ENCODE measurements around the gene LRRC8E. TPM values are rescaled to one million over a fixed set of nuclear protein-coding genes. Genes with fewer than 3 reads are reported as not detected.
"Not testable (repeated sequence)": the region's sequence is repeated elsewhere in the genome, so short reads cannot be mapped to it uniquely, and the experiment has no call there.

The LRRC8E gene
- total RNA-seq, 1 experiment from 2014 or later, result 18.1 TPM

GRCh38 chr19:7888826-7889217 is 512 bp downstream of the LRRC8E start:
- peak; percentile 50; the same call in 1 of the 2 replicates for TF ChIP-seq ZFX (IDR thresholded peaks at IDR 0.05)
- no peak for TF ChIP-seq CEBPB (IDR thresholded peaks at IDR 0.05; ENCODE audit: low read depth)
- H2AFZ ChIP-seq (ENCODE audit: low read depth, low read length, poor library complexity, severe bottlenecking), result no peak overlapping the region

GRCh38 chr19:7893362-7894101 is 5.2 kb downstream of the LRRC8E start:
- DNase-seq (ENCODE audit: low read depth, low spot score); H3K4me3 ChIP-seq (replicated peaks in 1 of 2; ENCODE audit: low read depth in 1 of 2, low read length in 2 of 2); H3K27ac ChIP-seq (ENCODE audit: low read depth, low read length); intact Hi-C loops (cut with micrococcal nuclease); H3K27me3 ChIP-seq (ENCODE audit: insufficient read depth, low read length); H3K4me2 ChIP-seq (ENCODE audit: low read length); H3K9me2 ChIP-seq (ENCODE audit: insufficient read depth); POLR2A ChIA-PET; H2AFZ ChIP-seq (ENCODE audit: low read depth, low read length, poor library complexity, severe bottlenecking); CTCF ChIA-PET; H3K36me3 ChIP-seq (ENCODE audit: control insufficient read depth in 1 of 2, insufficient read depth in 2 of 2, low read length in 2 of 2); BruUV-seq (replicated peaks); RAD21 ChIA-PET (ENCODE audit: low non-redundant PET in 1 of 2, low total read pairs in 2 of 2, uncharacterized antibody in 2 of 2, unreplicated experiment in 2 of 2); H3K9ac ChIP-seq (ENCODE audit: low read length); ATAC-seq; H4K20me1 ChIP-seq (ENCODE audit: insufficient read depth); H3K9me3 ChIP-seq (ENCODE audit: control insufficient read depth in 1 of 2, insufficient read depth in 1 of 2, low read depth in 1 of 2, low read length in 2 of 2): not testable (repeated sequence)
- Histone ChIP-seq H3K4me1 (ENCODE audit: control insufficient read depth in 1 of 2, insufficient read depth in 2 of 2, low read length in 2 of 2) (peaks cover 0 to 13% of the 10 kb centered on the region in 2 experiments; a peak in 2 of 4 replicates), H3K79me2 (ENCODE audit: insufficient read depth, low read length) (peaks cover 42% of the 10 kb centered on the region)

More at GRCh38 chr19:7888826-7889217, 512 bp downstream of the LRRC8E start:
- H3K27me3 ChIP-seq (ENCODE audit: insufficient read depth, low read length), result no peaks in the 10 kb centered on the region
- H3K79me2 ChIP-seq (ENCODE audit: insufficient read depth, low read length), result peaks cover 37% of the 10 kb centered on the region
- TSS peak; percentile 83 for BruUV-seq (replicated peaks)
- ChIA-PET CTCF (interaction anchor here (1.8 to 4.0 kb wide), 2 partner anchors 13 to 20 kb away, joined by 4 to 14 read pairs; no protein-coding TSS in a partner anchor), POLR2A (interaction anchor here (1.0 to 3.0 kb wide), 5 partner anchors 11 to 31 kb away, joined by 3 to 10 read pairs (median 4); partner anchors contain the start of genes MAP2K7 and SNAPC2), RAD21 (ENCODE audit: low non-redundant PET in 1 of 2, low total read pairs in 2 of 2, uncharacterized antibody in 2 of 2, unreplicated experiment in 2 of 2) (no interaction called here)
- no peaks in the 10 kb centered on the region for H3K9me3 ChIP-seq (ENCODE audit: control insufficient read depth in 1 of 2, insufficient read depth in 1 of 2, low read depth in 1 of 2, low read length in 2 of 2)
- peak overlapping the region; percentile 76 for H3K27ac ChIP-seq (ENCODE audit: low read depth, low read length)
- H3K4me3 ChIP-seq (replicated peaks in 1 of 2; ENCODE audit: low read depth in 1 of 2, low read length in 2 of 2), result peak overlapping the region; percentile 81 to 94
- no peaks in the 10 kb centered on the region for H3K36me3 ChIP-seq (ENCODE audit: control insufficient read depth in 1 of 2, insufficient read depth in 2 of 2, low read length in 2 of 2)
- peak overlapping the region; percentile 95 for H3K4me2 ChIP-seq (ENCODE audit: low read length)
- no peaks in the 10 kb centered on the region for H3K9me2 ChIP-seq (ENCODE audit: insufficient read depth)
- H4K20me1 ChIP-seq (ENCODE audit: insufficient read depth), result no peaks in the 10 kb centered on the region
- H3K4me1 ChIP-seq (ENCODE audit: control insufficient read depth in 1 of 2, insufficient read depth in 2 of 2, low read length in 2 of 2), result peaks cover 13 to 42% of the 10 kb centered on the region in 2 experiments; a peak in 3 of 4 replicates
- peak overlapping the region; percentile 97 for H3K9ac ChIP-seq (ENCODE audit: low read length)
- no peak for ATAC-seq
- intact Hi-C loops (cut with micrococcal nuclease), result loop anchor here (2.0 kb wide), 1 partner anchor 14 kb away; the partner anchor contains the start of gene MAP2K7
- no peak for DNase-seq (ENCODE audit: low read depth, low spot score)

Measured in HCT116 (cell line).